Measurements from ENCODE around the gene CD33.

CD33 gene

GRCh38 chr19:51258165-51259160 lies 33.6 kb downstream of the CD33 start:
- no peak for DNase-seq (ENCODE audit: low read depth in 3 of 3, low spot score in 1 of 3)

GRCh38 chr19:51259348-51260245 lies 34.7 kb downstream of the CD33 start:
- peak in 1 of 3 donors; percentile 12 for DNase-seq (ENCODE audit: low read depth in 3 of 3, low spot score in 1 of 3)

- no peak for DNase-seq (ENCODE audit: low read depth in 3 of 3, low spot score in 1 of 3)
These were observed 38.9 kb downstream of the CD33 start for GRCh38 chr19:51263808-51264207.

GRCh38 chr19:51271067-51271466 lies 46.2 kb downstream of the CD33 start:
- DNase-seq (ENCODE audit: low read depth in 3 of 3, low spot score in 1 of 3) = no peak

- DNase-seq (ENCODE audit: low read depth in 3 of 3, low spot score in 1 of 3) = no peak
These were observed 47.4 kb downstream of the CD33 start for GRCh38 chr19:51272183-51272810.

- DNase-seq (ENCODE audit: low read depth in 3 of 3, low spot score in 1 of 3) = no peak
These were observed 49.3 kb downstream of the CD33 start for GRCh38 chr19:51274049-51274770.

GRCh38 chr19:51277112-51277511 lies 52.2 kb downstream of the CD33 start:
- DNase-seq (ENCODE audit: low read depth in 3 of 3, low spot score in 1 of 3) = no peak

GRCh38 chr19:51282335-51282734 lies 57.5 kb downstream of the CD33 start:
- no peak for DNase-seq (ENCODE audit: low read depth in 3 of 3, low spot score in 1 of 3)

- DNase-seq (ENCODE audit: low read depth in 3 of 3, low spot score in 1 of 3) = no peak
These were observed 60.8 kb downstream of the CD33 start for GRCh38 chr19:51285682-51286081.
